Liver (tissue), 9 donors: ENCODE results near the gene ELOB. TPM values are rescaled to one million over a fixed set of nuclear protein-coding genes. Genes with fewer than 3 reads are reported as not detected.

Experiments used
- DNase-seq: peaks from one replicate; pipeline ENCODE4 v3.0.0-alpha.2; 2017; ENCODE audit warnings: low spot score
- H3K27ac ChIP-seq, 2 donors: one replicate each; pipeline ENCODE4 v1.7.0; 2013; ENCODE audit warnings: inconsistent platforms in 2 of 2, low read length in 2 of 2, control low read depth in 1 of 2, low read depth in 1 of 2, mild to moderate bottlenecking in 1 of 2
- H3K27me3 ChIP-seq, 4 donors: one replicate each; pipeline versions ENCODE4 v1.6.1 to v1.7.0; 2013; ENCODE audit warnings: low read length in 3 of 4, inconsistent platforms in 1 of 4, mild to moderate bottlenecking in 1 of 4, moderate library complexity in 1 of 4; ENCODE audit not compliant: control insufficient read depth in 4 of 4, insufficient read depth in 4 of 4
- H3K36me3 ChIP-seq, 4 donors: one replicate each; pipeline versions ENCODE4 v1.6.1 to v1.7.0; 2013; ENCODE audit warnings: low read length in 3 of 4, mild to moderate bottlenecking in 3 of 4, low read depth in 1 of 4, moderate library complexity in 1 of 4; ENCODE audit not compliant: control insufficient read depth in 4 of 4, insufficient read depth in 3 of 4
- H3K4me1 ChIP-seq, 4 donors: one replicate each; pipeline versions ENCODE4 v1.6.1 to v1.7.0; 2013; ENCODE audit warnings: low read length in 3 of 4, mild to moderate bottlenecking in 3 of 4, moderate library complexity in 1 of 4; ENCODE audit not compliant: control insufficient read depth in 4 of 4, insufficient read depth in 4 of 4
- H3K4me3 ChIP-seq, 3 donors: one replicate each; pipeline versions ENCODE4 v1.6.1 to v1.7.0; 2013; ENCODE audit warnings: low read length in 3 of 3, control low read depth in 1 of 3, low read depth in 1 of 3, mild to moderate bottlenecking in 1 of 3
- H3K9ac ChIP-seq, 2 donors: one replicate each; pipeline ENCODE4 v1.7.0; 2013; ENCODE audit warnings: low read length in 2 of 2, mild to moderate bottlenecking in 2 of 2, moderate library complexity in 2 of 2, control low read depth in 1 of 2, low read depth in 1 of 2
- H3K9me3 ChIP-seq, 4 donors: one replicate each; pipeline versions ENCODE4 v1.6.1 to v1.7.0; 2013; ENCODE audit warnings: low read length in 3 of 4; ENCODE audit not compliant: control insufficient read depth in 4 of 4
- EGR1 ChIP-seq, 2 donors: IDR thresholded peaks; 2 replicates each; pipeline ENCODE4 v1.6.1; 2016 to 2018; ENCODE audit warnings: antibody characterized with exemption in 2 of 2, low read depth in 2 of 2
- FOXA1 ChIP-seq: IDR thresholded peaks from 2 replicates; pipeline ENCODE4 v1.6.1; 2016; ENCODE audit warnings: antibody characterized with exemption
- FOXA2 ChIP-seq: IDR thresholded peaks from 2 replicates; pipeline ENCODE4 v1.6.1; 2016; ENCODE audit warnings: antibody characterized with exemption
- GABPA ChIP-seq, 2 donors: IDR thresholded peaks in 1 of 2; conservative IDR thresholded peaks in 1 of 2; 2 replicates each; pipeline ENCODE4 v1.6.1; 2016; ENCODE audit warnings: antibody characterized with exemption in 2 of 2, mild to moderate bottlenecking in 1 of 2, moderate library complexity in 1 of 2
- HNF4A ChIP-seq, 2 donors: conservative IDR thresholded peaks; 2 replicates each; pipeline ENCODE4 v1.6.1; 2016; ENCODE audit warnings: antibody characterized with exemption in 2 of 2, mild to moderate bottlenecking in 2 of 2
- HNF4G ChIP-seq: IDR thresholded peaks from 2 replicates; pipeline ENCODE4 v1.6.1; 2016; ENCODE audit warnings: antibody characterized with exemption
- JUND ChIP-seq, 2 donors: IDR thresholded peaks; 2 replicates each; pipeline ENCODE4 v1.6.1; 2016; ENCODE audit warnings: antibody characterized with exemption in 2 of 2
- NR2F2 ChIP-seq: IDR thresholded peaks from 2 replicates; pipeline ENCODE4 v1.6.1; 2016; ENCODE audit warnings: antibody characterized with exemption
- REST ChIP-seq: IDR thresholded peaks from 2 replicates; pipeline ENCODE4 v1.6.1; 2016; ENCODE audit warnings: antibody characterized with exemption, mild to moderate bottlenecking
- RXRA ChIP-seq, 2 donors: IDR thresholded peaks; 2 replicates each; pipeline ENCODE4 v1.6.1; 2017 to 2018; ENCODE audit warnings: antibody characterized with exemption in 2 of 2, mild to moderate bottlenecking in 1 of 2
- SP1 ChIP-seq: IDR thresholded peaks from 2 replicates; pipeline ENCODE4 v1.6.1; 2018; ENCODE audit warnings: antibody characterized with exemption, mild to moderate bottlenecking
- TAF1 ChIP-seq: conservative IDR thresholded peaks from 2 replicates; pipeline ENCODE4 v1.6.1; 2016; ENCODE audit warnings: antibody characterized with exemption, mild to moderate bottlenecking
- YY1 ChIP-seq: IDR thresholded peaks from 2 replicates; pipeline ENCODE4 v1.6.1; 2016; ENCODE audit warnings: antibody characterized with exemption, mild to moderate bottlenecking
- ZBTB33 ChIP-seq: IDR thresholded peaks from 2 replicates; pipeline ENCODE4 v1.6.1; 2016; ENCODE audit warnings: antibody characterized with exemption
- WGBS: extraction: QIAGEN DNeasy Blood & Tissue Kit; methylation state at CpG from one replicate; pipeline ENCODE4 v1.1.7; 2013; 5-methylcytosine and 5-hydroxymethylcytosine counted together
- polyA plus RNA-seq, 2 donors: library from polyadenylated mRNA; stranded (reverse) in 1 of 2; unstranded in 1 of 2; fragments of 200-250 nt in 1 of 2; fragments of >200 nt in 1 of 2; fragmentation: Nextera tagmentation in 1 of 2; extraction: Ambion mirVana in 1 of 2; gene quantifications; one replicate each; pipeline versions ENCODE4 v1.2.1 to v1.2.3, GENCODE V29; 2013 to 2015
- total RNA-seq, 2 donors: library from RNA; depleted of rRNA; stranded (reverse); fragments of >200 nt; gene quantifications; one replicate each; pipeline ENCODE4 v1.2.3, GENCODE V29; 2014
- TF ChIP-seq, protein P1 (sequence below): fragments of 150-350 bp; IDR thresholded peaks from 2 replicates; pipeline ENCODE4 v1.5.1; 2017; ENCODE audit warnings: improper control_type of control experiment, low read depth, low read length; ENCODE audit not compliant: missing input control
- TF ChIP-seq, protein P2 (sequence below): IDR thresholded peaks from 2 replicates; pipeline ENCODE4 v1.6.1; 2016; ENCODE audit warnings: antibody characterized with exemption
- TF ChIP-seq, protein P3 (sequence below): IDR thresholded peaks from 2 replicates; pipeline ENCODE4 v1.6.1; 2016; ENCODE audit warnings: antibody characterized with exemption
- donor health status: healthy.
- donor health status: healthy.
- donor health status: healthy.
- donor health status: healthy.
- donor health status: healthy.

ELOB gene
- total and polyA plus RNA-seq, 4 donors, result 114 to 395 (median 313) TPM

GRCh38 chr16:2770057-2770951, 6.8 kb downstream of the ELOB start (continued):
- TF ChIP-seq, protein P1, sequence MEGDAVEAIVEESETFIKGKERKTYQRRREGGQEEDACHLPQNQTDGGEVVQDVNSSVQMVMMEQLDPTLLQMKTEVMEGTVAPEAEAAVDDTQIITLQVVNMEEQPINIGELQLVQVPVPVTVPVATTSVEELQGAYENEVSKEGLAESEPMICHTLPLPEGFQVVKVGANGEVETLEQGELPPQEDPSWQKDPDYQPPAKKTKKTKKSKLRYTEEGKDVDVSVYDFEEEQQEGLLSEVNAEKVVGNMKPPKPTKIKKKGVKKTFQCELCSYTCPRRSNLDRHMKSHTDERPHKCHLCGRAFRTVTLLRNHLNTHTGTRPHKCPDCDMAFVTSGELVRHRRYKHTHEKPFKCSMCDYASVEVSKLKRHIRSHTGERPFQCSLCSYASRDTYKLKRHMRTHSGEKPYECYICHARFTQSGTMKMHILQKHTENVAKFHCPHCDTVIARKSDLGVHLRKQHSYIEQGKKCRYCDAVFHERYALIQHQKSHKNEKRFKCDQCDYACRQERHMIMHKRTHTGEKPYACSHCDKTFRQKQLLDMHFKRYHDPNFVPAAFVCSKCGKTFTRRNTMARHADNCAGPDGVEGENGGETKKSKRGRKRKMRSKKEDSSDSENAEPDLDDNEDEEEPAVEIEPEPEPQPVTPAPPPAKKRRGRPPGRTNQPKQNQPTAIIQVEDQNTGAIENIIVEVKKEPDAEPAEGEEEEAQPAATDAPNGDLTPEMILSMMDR, result no peak
- no peak for TF ChIP-seq FOXA2

DNA sequence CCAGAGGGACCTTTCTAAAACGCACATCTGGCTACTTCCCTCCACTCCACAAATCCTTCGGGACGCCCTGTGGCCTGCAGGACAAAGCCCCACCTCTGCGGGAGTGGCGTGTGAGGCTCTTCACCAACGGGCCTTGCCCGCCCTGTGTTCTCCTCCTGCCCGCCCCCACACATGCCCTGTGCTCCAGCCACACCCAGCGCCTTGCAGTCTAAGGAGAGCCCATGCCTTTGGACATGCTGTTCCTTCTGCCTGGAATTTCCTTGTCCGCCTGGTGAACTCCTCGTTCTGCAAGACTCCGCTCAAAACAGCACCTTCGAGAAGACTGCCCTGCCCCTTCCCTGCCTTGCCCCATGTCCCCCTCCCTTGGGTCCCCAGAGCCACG, 7.4 kb downstream of the ELOB start:
- peaks cover 0 to 2% (median 0%) of the 10 kb centered on the region in 4 donors for H3K4me1 ChIP-seq
- H3K27me3 ChIP-seq, result no peaks in the 10 kb centered on the region
- peaks cover 43 to 90% (median 60%) of the 10 kb centered on the region in 4 donors for H3K36me3 ChIP-seq
- no peaks in the 10 kb centered on the region for H3K9me3 ChIP-seq
- no peak overlapping the region for H3K27ac ChIP-seq
- no peak for DNase-seq
- H3K4me3 ChIP-seq, result no peak overlapping the region
- H3K9ac ChIP-seq, result no peak overlapping the region
- 83% methylated on average over 14 of the region's 14 CpGs for WGBS
- no peak for TF ChIP-seq NR2F2
- no peak for TF ChIP-seq RXRA (IDR thresholded peaks at IDR 0.05)

DNA sequence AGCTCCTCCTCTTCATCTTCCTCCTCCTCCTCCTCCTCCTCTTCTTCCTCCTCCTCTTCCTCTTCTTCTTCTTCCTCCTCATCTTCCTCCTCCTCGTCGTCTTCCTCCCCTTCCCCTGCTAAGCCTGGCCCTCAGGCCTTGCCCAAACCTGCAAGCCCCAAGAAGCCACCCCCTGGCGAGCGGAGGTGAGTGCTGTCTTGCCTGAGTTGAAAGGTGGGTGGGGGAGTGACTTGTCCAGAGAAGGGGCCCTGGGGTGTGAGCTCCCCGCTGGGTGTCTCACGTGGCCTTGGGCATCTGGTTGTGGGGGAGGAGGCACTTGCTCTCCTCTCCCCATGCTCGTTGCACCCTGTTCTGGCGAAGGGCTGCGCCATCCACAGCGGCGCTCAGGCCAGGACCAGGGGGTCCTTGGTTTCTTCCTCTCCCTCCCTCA, 8.0 kb downstream of the ELOB start:
- WGBS, result 90% methylated on average over 11 of the region's 11 CpGs
- DNase-seq, result no peak
- Histone ChIP-seq H3K27me3 (no peaks in the 10 kb centered on the region), H3K27ac (no peak overlapping the region), H3K9me3 (no peaks in the 10 kb centered on the region), H3K36me3 (peaks cover 43 to 91% (median 64%) of the 10 kb centered on the region in 4 donors), H3K4me1 (peaks cover 0 to 2% (median 0%) of the 10 kb centered on the region in 4 donors), H3K9ac (no peak overlapping the region), H3K4me3 (no peak overlapping the region)
- TF ChIP-seq ZBTB33 (no peak), JUND (IDR thresholded peaks at IDR 0.05) (no peak), FOXA1 (no peak), GABPA (IDR thresholded peaks at IDR 0.05 in 1 of 2, conservative IDR thresholded peaks at IDR 0.05 in 1 of 2) (no peak), FOXA2 (no peak), HNF4A (conservative IDR thresholded peaks at IDR 0.05) (no peak), SP1 (no peak), NR2F2 (no peak), TAF1 (no peak), EGR1 (IDR thresholded peaks at IDR 0.05; ENCODE audit: low read depth in 2 of 2) (no peak), YY1 (no peak), HNF4G (no peak), RXRA (IDR thresholded peaks at IDR 0.05) (no peak), REST (no peak)
- TF ChIP-seq, protein P2, sequence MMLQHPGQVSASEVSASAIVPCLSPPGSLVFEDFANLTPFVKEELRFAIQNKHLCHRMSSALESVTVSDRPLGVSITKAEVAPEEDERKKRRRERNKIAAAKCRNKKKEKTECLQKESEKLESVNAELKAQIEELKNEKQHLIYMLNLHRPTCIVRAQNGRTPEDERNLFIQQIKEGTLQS, result no peak
- TF ChIP-seq, protein P3, sequence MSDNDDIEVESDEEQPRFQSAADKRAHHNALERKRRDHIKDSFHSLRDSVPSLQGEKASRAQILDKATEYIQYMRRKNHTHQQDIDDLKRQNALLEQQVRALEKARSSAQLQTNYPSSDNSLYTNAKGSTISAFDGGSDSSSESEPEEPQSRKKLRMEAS, result no peak
- TF ChIP-seq, protein P1, result no peak
